ENCODE results near the gene PRAC2.

The PRAC2 gene

DNA sequence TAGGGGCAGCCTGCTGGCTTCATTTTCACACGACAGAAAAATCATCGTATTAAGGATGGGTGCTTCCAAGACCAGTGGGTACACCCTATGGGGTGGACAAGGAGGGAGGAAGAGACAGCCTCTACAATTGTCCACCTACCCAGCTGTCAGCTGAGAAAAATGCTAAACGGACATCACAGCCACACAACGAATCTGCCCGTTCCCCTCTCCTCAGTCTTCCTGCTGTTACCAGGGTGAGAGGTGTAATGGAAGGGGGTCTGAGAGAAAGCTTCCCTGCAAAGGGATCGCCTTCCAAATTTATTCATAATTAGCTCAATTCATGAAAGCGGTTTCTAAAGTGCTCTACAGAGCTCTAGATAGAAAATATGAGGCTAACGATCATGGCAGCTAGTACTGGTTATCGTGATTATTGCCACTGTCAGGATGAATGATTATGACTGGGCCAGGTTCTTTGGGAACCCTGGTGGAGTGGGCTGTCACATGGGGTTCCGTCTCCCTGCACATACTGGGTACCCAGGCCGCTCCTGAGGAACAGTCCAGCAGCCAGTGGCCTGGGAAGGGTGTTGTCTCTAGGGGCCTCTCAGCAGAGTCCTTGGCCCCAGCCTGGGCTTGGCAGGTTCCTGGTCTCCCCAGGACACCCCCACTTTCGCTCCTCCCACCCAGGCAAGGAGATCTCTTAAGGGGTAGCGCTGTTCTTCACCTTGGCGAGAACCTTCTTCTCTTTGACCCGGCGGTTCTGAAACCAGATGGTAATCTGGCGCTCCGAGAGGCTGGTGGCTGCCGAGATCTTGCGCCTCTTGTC, 3.3 kb downstream of the PRAC2 start:
- no peak for ATAC-seq
- TF ChIP-seq, protein P1, sequence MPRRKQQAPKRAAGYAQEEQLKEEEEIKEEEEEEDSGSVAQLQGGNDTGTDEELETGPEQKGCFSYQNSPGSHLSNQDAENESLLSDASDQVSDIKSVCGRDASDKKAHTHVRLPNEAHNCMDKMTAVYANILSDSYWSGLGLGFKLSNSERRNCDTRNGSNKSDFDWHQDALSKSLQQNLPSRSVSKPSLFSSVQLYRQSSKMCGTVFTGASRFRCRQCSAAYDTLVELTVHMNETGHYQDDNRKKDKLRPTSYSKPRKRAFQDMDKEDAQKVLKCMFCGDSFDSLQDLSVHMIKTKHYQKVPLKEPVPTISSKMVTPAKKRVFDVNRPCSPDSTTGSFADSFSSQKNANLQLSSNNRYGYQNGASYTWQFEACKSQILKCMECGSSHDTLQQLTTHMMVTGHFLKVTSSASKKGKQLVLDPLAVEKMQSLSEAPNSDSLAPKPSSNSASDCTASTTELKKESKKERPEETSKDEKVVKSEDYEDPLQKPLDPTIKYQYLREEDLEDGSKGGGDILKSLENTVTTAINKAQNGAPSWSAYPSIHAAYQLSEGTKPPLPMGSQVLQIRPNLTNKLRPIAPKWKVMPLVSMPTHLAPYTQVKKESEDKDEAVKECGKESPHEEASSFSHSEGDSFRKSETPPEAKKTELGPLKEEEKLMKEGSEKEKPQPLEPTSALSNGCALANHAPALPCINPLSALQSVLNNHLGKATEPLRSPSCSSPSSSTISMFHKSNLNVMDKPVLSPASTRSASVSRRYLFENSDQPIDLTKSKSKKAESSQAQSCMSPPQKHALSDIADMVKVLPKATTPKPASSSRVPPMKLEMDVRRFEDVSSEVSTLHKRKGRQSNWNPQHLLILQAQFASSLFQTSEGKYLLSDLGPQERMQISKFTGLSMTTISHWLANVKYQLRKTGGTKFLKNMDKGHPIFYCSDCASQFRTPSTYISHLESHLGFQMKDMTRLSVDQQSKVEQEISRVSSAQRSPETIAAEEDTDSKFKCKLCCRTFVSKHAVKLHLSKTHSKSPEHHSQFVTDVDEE (CRISPR knock-in tag; IDR thresholded peaks at IDR 0.05): peak; percentile 100
- TF ChIP-seq CSDC2 (CRISPR knock-in tag; IDR thresholded peaks at IDR 0.05) (peak; percentile 100; the same call in 1 of the 2 replicates), RARB (CRISPR knock-in tag; IDR thresholded peaks at IDR 0.05) (no peak)

DNA sequence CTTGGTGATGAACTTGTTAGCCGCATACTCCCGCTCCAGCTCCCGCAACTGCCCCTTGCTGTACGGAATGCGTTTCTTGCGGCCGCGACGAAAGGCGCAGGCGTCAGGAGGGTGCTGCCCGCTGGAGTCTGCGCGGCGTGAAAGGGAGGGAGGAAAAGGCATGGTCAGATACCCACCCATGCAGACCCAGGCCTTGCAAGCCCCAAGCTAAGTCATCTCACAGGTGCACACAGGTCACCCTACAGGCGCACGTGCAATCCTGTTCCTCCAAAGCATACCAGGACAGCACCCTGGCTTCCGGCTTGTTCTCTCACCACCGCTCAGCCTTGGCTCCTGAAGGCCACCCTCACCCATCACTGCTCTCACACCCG, 3.9 kb downstream of the PRAC2 start:
- TF ChIP-seq, protein P2, sequence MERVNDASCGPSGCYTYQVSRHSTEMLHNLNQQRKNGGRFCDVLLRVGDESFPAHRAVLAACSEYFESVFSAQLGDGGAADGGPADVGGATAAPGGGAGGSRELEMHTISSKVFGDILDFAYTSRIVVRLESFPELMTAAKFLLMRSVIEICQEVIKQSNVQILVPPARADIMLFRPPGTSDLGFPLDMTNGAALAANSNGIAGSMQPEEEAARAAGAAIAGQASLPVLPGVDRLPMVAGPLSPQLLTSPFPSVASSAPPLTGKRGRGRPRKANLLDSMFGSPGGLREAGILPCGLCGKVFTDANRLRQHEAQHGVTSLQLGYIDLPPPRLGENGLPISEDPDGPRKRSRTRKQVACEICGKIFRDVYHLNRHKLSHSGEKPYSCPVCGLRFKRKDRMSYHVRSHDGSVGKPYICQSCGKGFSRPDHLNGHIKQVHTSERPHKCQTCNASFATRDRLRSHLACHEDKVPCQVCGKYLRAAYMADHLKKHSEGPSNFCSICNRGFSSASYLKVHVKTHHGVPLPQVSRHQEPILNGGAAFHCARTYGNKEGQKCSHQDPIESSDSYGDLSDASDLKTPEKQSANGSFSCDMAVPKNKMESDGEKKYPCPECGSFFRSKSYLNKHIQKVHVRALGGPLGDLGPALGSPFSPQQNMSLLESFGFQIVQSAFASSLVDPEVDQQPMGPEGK (CRISPR knock-in tag; IDR thresholded peaks at IDR 0.05; ENCODE audit: borderline replicate concordance): no peak
- TF ChIP-seq SNAI2 (CRISPR knock-in tag; IDR thresholded peaks at IDR 0.05) (no peak), CSDC2 (CRISPR knock-in tag; IDR thresholded peaks at IDR 0.05) (peak; percentile 98; the same call in 1 of the 2 replicates)
- ATAC-seq: no peak

DNA sequence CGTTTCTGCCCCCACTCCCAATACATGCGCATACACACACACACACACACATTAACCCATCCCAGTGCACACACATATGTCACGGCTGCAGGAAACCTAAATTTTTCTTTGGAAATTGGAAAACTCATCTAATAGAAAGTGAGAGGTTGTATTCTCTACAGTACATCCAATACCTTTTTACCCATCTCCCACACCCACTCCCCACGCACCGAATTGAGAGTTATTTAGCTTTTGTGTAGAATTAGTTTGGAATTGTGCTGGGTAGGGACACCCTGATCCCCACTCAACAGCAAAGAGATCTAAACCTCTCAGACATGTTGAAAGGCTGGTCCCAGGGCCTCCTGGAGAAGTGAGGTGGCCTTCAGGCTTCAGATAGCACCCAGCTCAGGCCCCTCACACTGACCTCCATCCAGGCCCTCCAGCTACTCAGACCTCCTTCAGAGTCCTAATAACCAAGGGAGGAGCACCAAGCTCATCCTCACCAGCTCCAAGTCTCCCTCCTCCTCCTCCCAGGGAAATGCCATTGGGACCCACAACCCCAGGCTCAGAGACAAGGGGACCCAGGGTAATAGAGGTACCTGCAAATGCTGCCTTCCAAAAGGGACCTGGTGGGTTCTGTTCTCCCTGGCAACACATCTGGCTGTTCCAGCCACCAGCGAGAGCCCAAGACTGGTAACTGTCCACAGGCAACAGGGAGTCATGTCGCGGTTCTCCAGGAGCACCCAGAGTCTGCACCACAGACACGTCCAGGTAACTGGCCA, 4.6 kb downstream of the PRAC2 start:
- ATAC-seq: no peak
- TF ChIP-seq ZC3H10 (CRISPR knock-in tag; IDR thresholded peaks at IDR 0.05) (no peak), CSDC2 (CRISPR knock-in tag; IDR thresholded peaks at IDR 0.05) (peak; percentile 100), ZNF70 (CRISPR knock-in tag; IDR thresholded peaks at IDR 0.05) (no peak)
- TF ChIP-seq, protein P1 (CRISPR knock-in tag; IDR thresholded peaks at IDR 0.05): peak; percentile 100

DNA sequence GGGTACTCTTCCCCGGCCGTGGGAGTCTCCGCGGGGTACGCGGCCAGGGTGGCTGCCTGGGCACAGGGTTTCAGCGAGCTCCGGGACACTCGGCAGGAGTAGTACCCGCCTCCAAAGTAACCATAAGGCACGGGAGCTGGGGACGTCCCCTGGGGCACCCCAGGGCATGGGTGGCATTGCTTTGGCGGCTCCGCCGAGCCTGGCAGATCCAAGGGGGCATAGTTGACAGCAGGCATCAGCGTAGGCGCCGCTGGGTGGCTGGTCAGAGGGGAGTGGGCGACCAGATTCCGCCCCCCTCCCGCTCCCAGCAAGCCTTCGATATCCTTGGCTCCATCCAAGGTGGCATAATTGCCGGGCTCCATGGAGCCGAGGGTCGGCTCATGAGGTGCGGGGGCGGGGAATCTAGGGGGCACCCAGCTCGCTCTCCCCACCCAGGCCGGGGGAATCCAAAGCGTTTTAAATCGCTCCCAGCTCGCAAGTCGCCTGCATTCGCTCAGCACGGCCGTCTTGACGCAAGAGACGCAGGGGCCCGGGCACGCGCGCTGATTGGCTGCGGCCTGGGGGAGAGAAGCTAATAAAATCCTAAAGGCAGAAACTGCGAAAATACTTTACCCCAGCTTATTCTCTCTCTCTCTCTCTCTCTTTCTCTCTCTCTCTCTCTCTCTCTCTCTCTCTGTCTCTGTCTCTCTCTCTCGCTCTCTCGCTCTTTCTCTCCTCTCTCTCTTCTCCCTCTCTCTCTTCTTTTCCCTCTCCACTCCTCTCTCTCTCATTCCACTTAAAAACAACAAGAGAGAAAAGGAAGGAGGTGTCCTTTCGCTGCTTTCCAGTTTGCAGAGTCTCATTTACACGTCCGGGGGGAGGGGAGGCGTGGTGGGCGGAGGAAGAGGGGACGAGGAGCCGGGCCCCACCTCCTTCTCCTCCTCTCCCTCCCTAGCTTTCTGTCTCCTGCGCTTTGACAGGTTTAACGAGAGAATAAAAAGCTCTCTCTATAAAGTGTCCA, 5.5 kb downstream of the PRAC2 start, which contains the start of gene HOXB13:
Gene HOXB13 (minus strand): TSS at position 519 of the 1,000 bp plus-strand sequence. CDS start 157 bp downstream, at position 362.
- ATAC-seq: peak; percentile 16; the same call in 2 of the 3 replicates
- no peak for TF ChIP-seq PPARA (CRISPR knock-in tag; IDR thresholded peaks at IDR 0.05; ENCODE audit: borderline replicate concordance)
- TF ChIP-seq CSDC2 (CRISPR knock-in tag; IDR thresholded peaks at IDR 0.05): no peak
- TF ChIP-seq TOX (CRISPR knock-in tag; IDR thresholded peaks at IDR 0.05; ENCODE audit: borderline replicate concordance): no peak
- TF ChIP-seq, protein P3, sequence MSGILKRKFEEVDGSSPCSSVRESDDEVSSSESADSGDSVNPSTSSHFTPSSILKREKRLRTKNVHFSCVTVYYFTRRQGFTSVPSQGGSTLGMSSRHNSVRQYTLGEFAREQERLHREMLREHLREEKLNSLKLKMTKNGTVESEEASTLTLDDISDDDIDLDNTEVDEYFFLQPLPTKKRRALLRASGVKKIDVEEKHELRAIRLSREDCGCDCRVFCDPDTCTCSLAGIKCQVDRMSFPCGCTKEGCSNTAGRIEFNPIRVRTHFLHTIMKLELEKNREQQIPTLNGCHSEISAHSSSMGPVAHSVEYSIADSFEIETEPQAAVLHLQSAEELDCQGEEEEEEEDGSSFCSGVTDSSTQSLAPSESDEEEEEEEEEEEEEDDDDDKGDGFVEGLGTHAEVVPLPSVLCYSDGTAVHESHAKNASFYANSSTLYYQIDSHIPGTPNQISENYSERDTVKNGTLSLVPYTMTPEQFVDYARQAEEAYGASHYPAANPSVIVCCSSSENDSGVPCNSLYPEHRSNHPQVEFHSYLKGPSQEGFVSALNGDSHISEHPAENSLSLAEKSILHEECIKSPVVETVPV (CRISPR knock-in tag; IDR thresholded peaks at IDR 0.05): no peak
- TF ChIP-seq OSR1 (CRISPR knock-in tag; IDR thresholded peaks at IDR 0.05): no peak
- no peak for TF ChIP-seq ZNF8 (CRISPR knock-in tag; IDR thresholded peaks at IDR 0.05)
- TF ChIP-seq ISL1 (CRISPR knock-in tag; IDR thresholded peaks at IDR 0.05): no peak
- no peak for TF ChIP-seq ZFP30 (CRISPR knock-in tag; IDR thresholded peaks at IDR 0.05)
- TF ChIP-seq, protein P4, sequence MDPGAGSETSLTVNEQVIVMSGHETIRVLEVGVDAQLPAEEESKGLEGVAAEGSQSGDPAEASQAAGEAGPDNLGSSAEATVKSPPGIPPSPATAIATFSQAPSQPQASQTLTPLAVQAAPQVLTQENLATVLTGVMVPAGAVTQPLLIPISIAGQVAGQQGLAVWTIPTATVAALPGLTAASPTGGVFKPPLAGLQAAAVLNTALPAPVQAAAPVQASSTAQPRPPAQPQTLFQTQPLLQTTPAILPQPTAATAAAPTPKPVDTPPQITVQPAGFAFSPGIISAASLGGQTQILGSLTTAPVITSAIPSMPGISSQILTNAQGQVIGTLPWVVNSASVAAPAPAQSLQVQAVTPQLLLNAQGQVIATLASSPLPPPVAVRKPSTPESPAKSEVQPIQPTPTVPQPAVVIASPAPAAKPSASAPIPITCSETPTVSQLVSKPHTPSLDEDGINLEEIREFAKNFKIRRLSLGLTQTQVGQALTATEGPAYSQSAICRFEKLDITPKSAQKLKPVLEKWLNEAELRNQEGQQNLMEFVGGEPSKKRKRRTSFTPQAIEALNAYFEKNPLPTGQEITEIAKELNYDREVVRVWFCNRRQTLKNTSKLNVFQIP (CRISPR knock-in tag; IDR thresholded peaks at IDR 0.05; ENCODE audit: borderline replicate concordance, low read depth): no peak
- no peak for TF ChIP-seq BACH2 (CRISPR knock-in tag; IDR thresholded peaks at IDR 0.05; ENCODE audit: borderline replicate concordance)
- TF ChIP-seq, protein P1 (CRISPR knock-in tag; IDR thresholded peaks at IDR 0.05): no peak
- TF ChIP-seq GLIS3 (CRISPR knock-in tag; IDR thresholded peaks at IDR 0.05): no peak
- TF ChIP-seq ZNF565 (CRISPR knock-in tag; conservative IDR thresholded peaks at IDR 0.05; ENCODE audit: low read depth): no peak
- no peak for TF ChIP-seq RARB (CRISPR knock-in tag; IDR thresholded peaks at IDR 0.05)
